GM12878 (cell line): ENCODE results near the gene RGS1. TPM values are rescaled to one million over a fixed set of nuclear protein-coding genes. Genes with fewer than 3 reads are reported as not detected.

ENCODE experiments used
- CBX5 ChIP-seq: sonication (generic); IDR thresholded peaks from 2 replicates; pipeline ENCODE4 v1.6.1; 2016; ENCODE audit warnings: low read depth, moderate library complexity, mild to moderate bottlenecking, inconsistent platforms
- EGR1 ChIP-seq, 2 experiments: IDR thresholded peaks; 1 replicate in 1 of 2; 2 replicates in 1 of 2; pipeline ENCODE4 v1.6.1; 2011 to 2012; ENCODE audit warnings: low read depth in 2 of 2, low read length in 2 of 2, borderline replicate concordance in 1 of 2, mild to moderate bottlenecking in 1 of 2, moderate library complexity in 1 of 2
- EZH2 ChIP-seq: IDR thresholded peaks from 2 replicates; pipeline ENCODE4 v1.6.1; 2012; ENCODE audit warnings: low read depth, mild to moderate bottlenecking, control low read depth, inconsistent platforms, low read length, borderline replicate concordance; ENCODE audit not compliant: control insufficient read depth
- FOXK2 ChIP-seq: fragments of 450-650 bp; IDR thresholded peaks from 2 replicates; pipeline ENCODE4 v1.6.1; 2017; ENCODE audit warnings: mild to moderate bottlenecking, moderate library complexity
- HDAC2 ChIP-seq: fragments of 200-600 bp; sonication (generic); IDR thresholded peaks from 2 replicates; pipeline ENCODE4 v1.6.1; 2017
- IKZF2 ChIP-seq, 2 experiments: fragments of 450-650 bp; IDR thresholded peaks; 2 replicates each; pipeline ENCODE4 v1.6.1; 2017; ENCODE audit warnings: mild to moderate bottlenecking in 2 of 2, moderate library complexity in 2 of 2
- JUNB ChIP-seq: IDR thresholded peaks from 2 replicates; pipeline ENCODE4 v1.6.1; 2016; ENCODE audit warnings: antibody characterized with exemption, mild to moderate bottlenecking
- MEF2A ChIP-seq: IDR thresholded peaks from 2 replicates; pipeline ENCODE4 v1.6.1; 2011; ENCODE audit warnings: low read depth, mild to moderate bottlenecking, low read length, moderate library complexity; ENCODE audit not compliant: insufficient read depth
- PAX5 ChIP-seq: IDR thresholded peaks from 2 replicates; pipeline ENCODE4 v1.6.1; 2011; ENCODE audit warnings: low read depth, low read length, borderline replicate concordance
- RCOR1 ChIP-seq: conservative IDR thresholded peaks from 2 replicates; pipeline ENCODE4 v1.6.1; 2012; ENCODE audit warnings: low read depth, low read length, improper control_type of control experiment
- SP1 ChIP-seq: IDR thresholded peaks from one replicate; pipeline ENCODE4 v1.6.1; 2011; ENCODE audit warnings: low read depth, low read length
- TCF3 ChIP-seq: IDR thresholded peaks from 2 replicates; pipeline ENCODE4 v1.6.1; 2012; ENCODE audit warnings: low read depth, mild to moderate bottlenecking, low read length, borderline replicate concordance; ENCODE audit not compliant: insufficient read depth
- YBX1 ChIP-seq: fragments of 450-650 bp; IDR thresholded peaks from 2 replicates; pipeline ENCODE4 v1.6.1; 2016; ENCODE audit warnings: antibody characterized with exemption
- YY1 ChIP-seq: IDR thresholded peaks from 2 replicates; pipeline ENCODE4 v1.6.1; 2011; ENCODE audit warnings: low read depth, mild to moderate bottlenecking, low read length
- polyA plus RNA-seq, 11 experiments: library from polyadenylated mRNA; depleted of rRNA in 4 of 11; unstranded in 6 of 11; stranded (reverse) in 5 of 11; fragments of >200 nt; fragmentation: Nextera tagmentation in 4 of 11; fragmentation: Illumina TruSeq in 1 of 11; extraction: Ambion mirVana in 4 of 11; extraction: Trizol in 1 of 11; gene quantifications; 1 replicate in 1 of 11; 2 replicates in 10 of 11; pipeline versions ENCODE4 v1.2.1 to v1.2.3, GENCODE V29; 2011 to 2016; ENCODE audit warnings: inconsistent platforms in 2 of 11, missing spikeins in 2 of 11, low read depth in 1 of 11
- total RNA-seq, 4 experiments: library from RNA; depleted of rRNA in 3 of 4; stranded (reverse); fragments of >200 nt in 3 of 4; fragmentation: Illumina TruSeq in 1 of 4; extraction: Trizol in 1 of 4; gene quantifications; 2 replicates each; pipeline versions ENCODE4 v1.2.1 to v1.2.3, GENCODE V29; 2013 to 2021
- TF ChIP-seq, protein P1 (sequence below): fragments of 450-650 bp; formaldehyde crosslinking; IDR thresholded peaks from 2 replicates; pipeline ENCODE4 v1.4.0; 2020; ENCODE audit warnings: mild to moderate bottlenecking, moderate library complexity
- TF ChIP-seq, protein P2 (sequence below): IDR thresholded peaks from 2 replicates; pipeline ENCODE4 v1.6.1; 2012; ENCODE audit warnings: low read length, inconsistent platforms
- TF ChIP-seq, protein P3 (sequence below): fragments of 450-650 bp; IDR thresholded peaks from 2 replicates; pipeline ENCODE4 v1.6.1; 2016; ENCODE audit warnings: mild to moderate bottlenecking
- TF ChIP-seq, protein P4 (sequence below): fragments of 150-350 bp; IDR thresholded peaks from 2 replicates; pipeline ENCODE4 v1.6.1; 2016; ENCODE audit warnings: low read depth, low read length

The RGS1 gene
- total and polyA plus RNA-seq, 10 of the 15 experiments (the other 5 are each of a cell fraction or from before 2014, with no cell fraction given): 20.7 to 882 (median 45.9) TPM

DNA sequence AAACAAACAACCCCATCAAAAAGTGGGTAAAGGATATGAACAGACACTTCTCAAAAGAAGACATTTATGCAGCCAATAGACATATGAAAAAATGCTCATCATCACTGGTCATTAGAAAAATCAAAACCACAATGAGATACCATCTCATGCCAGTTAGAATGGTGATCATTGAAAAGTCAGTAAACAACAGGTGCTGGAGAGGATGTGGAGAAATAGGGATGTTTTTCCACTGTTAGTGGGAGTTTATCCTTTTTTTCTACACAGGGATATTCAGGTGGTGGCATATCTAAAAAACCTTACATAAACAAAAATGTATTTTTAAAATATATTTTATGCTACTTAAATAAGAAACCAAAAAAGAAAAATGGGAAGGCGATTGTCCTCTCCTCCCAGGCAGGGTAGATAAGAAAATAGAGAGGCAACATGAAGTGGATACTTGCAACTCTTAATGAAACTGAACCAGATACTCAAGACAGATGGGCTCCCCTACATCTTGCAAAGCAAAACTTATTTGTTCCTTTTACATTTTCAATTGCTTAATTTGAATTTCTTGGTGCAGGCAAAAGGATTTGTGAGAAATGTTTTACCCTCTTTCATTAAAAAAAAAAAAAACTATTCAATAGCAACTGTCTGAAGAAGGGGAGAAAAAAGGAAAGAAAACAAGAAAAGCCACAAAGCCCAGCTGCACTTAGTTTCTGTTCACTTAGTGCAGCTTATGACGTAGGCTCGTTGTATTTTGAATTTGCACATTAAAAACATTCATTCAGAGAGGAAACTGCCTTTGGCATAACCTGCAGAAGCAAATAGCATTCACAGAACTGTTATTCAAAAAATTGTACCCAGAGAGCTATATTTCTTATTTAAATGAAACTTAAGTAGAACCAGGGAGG is 36.9 kb upstream of the RGS1 start (continued):
- no peak for TF ChIP-seq EZH2
- TF ChIP-seq TCF3: peak; percentile 85; the same call in 1 of the 2 replicates
- TF ChIP-seq, protein P1, sequence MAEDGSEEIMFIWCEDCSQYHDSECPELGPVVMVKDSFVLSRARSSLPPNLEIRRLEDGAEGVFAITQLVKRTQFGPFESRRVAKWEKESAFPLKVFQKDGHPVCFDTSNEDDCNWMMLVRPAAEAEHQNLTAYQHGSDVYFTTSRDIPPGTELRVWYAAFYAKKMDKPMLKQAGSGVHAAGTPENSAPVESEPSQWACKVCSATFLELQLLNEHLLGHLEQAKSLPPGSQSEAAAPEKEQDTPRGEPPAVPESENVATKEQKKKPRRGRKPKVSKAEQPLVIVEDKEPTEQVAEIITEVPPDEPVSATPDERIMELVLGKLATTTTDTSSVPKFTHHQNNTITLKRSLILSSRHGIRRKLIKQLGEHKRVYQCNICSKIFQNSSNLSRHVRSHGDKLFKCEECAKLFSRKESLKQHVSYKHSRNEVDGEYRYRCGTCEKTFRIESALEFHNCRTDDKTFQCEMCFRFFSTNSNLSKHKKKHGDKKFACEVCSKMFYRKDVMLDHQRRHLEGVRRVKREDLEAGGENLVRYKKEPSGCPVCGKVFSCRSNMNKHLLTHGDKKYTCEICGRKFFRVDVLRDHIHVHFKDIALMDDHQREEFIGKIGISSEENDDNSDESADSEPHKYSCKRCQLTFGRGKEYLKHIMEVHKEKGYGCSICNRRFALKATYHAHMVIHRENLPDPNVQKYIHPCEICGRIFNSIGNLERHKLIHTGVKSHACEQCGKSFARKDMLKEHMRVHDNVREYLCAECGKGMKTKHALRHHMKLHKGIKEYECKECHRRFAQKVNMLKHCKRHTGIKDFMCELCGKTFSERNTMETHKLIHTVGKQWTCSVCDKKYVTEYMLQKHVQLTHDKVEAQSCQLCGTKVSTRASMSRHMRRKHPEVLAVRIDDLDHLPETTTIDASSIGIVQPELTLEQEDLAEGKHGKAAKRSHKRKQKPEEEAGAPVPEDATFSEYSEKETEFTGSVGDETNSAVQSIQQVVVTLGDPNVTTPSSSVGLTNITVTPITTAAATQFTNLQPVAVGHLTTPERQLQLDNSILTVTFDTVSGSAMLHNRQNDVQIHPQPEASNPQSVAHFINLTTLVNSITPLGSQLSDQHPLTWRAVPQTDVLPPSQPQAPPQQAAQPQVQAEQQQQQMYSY: no peak
- no peak for TF ChIP-seq HDAC2
- TF ChIP-seq IKZF2 (IDR thresholded peaks at IDR 0.05): peak; percentile 73 to 86
- peak; percentile 57; the same call in 1 of the 2 replicates for TF ChIP-seq PAX5
- no peak for TF ChIP-seq YY1
- TF ChIP-seq, protein P2, sequence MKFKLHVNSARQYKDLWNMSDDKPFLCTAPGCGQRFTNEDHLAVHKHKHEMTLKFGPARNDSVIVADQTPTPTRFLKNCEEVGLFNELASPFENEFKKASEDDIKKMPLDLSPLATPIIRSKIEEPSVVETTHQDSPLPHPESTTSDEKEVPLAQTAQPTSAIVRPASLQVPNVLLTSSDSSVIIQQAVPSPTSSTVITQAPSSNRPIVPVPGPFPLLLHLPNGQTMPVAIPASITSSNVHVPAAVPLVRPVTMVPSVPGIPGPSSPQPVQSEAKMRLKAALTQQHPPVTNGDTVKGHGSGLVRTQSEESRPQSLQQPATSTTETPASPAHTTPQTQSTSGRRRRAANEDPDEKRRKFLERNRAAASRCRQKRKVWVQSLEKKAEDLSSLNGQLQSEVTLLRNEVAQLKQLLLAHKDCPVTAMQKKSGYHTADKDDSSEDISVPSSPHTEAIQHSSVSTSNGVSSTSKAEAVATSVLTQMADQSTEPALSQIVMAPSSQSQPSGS: peak; percentile 87
- TF ChIP-seq, protein P3, sequence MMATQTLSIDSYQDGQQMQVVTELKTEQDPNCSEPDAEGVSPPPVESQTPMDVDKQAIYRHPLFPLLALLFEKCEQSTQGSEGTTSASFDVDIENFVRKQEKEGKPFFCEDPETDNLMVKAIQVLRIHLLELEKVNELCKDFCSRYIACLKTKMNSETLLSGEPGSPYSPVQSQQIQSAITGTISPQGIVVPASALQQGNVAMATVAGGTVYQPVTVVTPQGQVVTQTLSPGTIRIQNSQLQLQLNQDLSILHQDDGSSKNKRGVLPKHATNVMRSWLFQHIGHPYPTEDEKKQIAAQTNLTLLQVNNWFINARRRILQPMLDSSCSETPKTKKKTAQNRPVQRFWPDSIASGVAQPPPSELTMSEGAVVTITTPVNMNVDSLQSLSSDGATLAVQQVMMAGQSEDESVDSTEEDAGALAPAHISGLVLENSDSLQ: no peak
- TF ChIP-seq JUNB: peak; percentile 71
- no peak for TF ChIP-seq FOXK2
- 0 out of 2 replicates have a peak, but pooled peaks have one; percentile 29 for TF ChIP-seq MEF2A
- no peak for TF ChIP-seq YBX1
- no peak for TF ChIP-seq CBX5
- no peak for TF ChIP-seq EGR1 (IDR thresholded peaks at IDR 0.05; ENCODE audit: borderline replicate concordance in 1 of 2, low read depth in 2 of 2, low read length in 2 of 2)
- peak; percentile 61 for TF ChIP-seq SP1
- no peak for TF ChIP-seq RCOR1
- TF ChIP-seq, protein P4, sequence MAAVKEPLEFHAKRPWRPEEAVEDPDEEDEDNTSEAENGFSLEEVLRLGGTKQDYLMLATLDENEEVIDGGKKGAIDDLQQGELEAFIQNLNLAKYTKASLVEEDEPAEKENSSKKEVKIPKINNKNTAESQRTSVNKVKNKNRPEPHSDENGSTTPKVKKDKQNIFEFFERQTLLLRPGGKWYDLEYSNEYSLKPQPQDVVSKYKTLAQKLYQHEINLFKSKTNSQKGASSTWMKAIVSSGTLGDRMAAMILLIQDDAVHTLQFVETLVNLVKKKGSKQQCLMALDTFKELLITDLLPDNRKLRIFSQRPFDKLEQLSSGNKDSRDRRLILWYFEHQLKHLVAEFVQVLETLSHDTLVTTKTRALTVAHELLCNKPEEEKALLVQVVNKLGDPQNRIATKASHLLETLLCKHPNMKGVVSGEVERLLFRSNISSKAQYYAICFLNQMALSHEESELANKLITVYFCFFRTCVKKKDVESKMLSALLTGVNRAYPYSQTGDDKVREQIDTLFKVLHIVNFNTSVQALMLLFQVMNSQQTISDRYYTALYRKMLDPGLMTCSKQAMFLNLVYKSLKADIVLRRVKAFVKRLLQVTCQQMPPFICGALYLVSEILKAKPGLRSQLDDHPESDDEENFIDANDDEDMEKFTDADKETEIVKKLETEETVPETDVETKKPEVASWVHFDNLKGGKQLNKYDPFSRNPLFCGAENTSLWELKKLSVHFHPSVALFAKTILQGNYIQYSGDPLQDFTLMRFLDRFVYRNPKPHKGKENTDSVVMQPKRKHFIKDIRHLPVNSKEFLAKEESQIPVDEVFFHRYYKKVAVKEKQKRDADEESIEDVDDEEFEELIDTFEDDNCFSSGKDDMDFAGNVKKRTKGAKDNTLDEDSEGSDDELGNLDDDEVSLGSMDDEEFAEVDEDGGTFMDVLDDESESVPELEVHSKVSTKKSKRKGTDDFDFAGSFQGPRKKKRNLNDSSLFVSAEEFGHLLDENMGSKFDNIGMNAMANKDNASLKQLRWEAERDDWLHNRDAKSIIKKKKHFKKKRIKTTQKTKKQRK: no peak
